GM18511 (cell line): ENCODE measurements around the gene KRTAP20-3.

ENCODE experiments used
- ATAC-seq: cut with Tn5 transposase; IDR thresholded peaks from one replicate; pipeline ENCODE4 v1.9.1; 2021; ENCODE audit warnings: mild to moderate bottlenecking, moderate library complexity; ENCODE audit not compliant: unreplicated experiment

KRTAP20-3 gene

DNA sequence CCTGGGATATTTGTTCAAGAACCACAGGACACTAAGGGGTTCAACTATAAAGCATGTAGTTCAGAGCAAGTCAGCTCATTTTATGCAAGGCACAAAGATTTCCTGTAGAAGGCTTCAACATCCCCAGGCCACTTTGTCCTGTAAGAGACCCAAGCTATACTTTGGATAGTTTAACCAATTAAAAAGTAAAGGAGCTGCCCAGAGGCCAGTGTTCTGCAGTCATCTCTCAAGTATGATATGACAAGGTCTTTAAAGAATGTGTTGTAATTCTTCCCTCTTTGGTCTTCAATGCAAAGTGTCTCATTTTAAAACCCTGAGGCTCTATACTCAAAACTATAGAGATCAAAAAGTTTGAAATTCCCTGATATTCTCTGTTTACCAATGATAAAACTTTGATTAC lies 34.1 kb downstream of the KRTAP20-3 start:
- ATAC-seq = no peak

DNA sequence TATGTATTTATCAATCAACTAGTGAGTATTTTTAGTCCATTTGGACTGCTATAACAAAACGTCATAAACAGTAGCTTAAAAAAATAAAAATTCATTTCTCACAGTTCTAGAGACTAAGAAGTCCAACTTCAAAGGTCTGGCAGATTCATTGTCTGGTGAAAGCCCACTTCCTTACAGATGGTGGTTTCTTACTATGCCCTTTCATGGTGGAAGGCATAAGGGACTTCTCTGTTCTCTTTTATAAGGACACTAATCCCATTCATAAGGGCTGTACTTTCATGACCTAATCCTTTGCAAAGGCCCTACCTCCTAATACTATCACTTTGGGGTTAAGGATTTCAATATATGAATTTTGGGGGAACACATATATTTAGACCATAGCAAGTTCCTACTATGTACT lies 37.9 kb downstream of the KRTAP20-3 start:
- ATAC-seq = no peak

DNA sequence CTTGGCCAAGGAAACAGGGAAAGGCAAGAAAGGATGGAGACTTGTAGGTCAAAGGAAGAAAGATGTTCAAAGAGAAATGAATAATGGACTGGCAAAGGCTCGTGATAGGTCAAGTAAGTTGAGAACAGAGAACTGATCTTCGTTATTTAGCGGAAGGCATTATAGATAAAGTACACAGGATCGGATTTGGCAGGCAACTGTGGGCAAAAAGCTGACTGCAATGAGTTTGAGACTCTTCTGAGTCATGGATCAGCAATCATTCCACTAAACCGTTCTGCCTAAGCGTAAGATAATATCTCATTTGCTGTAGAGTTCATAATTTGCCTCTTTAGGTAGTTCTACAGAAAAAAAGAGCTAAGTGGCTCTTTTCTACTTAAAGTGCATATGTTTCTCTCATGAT lies 41.8 kb downstream of the KRTAP20-3 start:
- no peak for ATAC-seq

DNA sequence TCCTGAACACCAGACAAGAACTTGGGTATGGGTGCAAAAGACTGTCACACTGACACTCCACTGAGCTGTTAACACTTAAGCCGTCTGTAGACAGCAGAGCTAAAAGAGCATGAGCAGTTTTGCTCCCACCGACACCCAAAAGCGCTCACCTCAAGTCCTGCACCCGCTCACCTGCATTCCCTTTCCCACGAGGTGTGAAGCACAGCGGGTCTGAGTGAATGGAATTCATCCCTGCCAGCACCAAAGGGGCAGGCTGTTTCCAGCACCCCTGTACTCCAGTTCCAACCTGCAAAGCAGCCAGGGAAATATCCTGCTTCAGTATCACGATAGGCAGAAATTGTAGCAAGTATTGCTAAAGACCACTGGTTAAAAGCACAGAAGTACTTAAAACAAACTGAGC lies 47.2 kb downstream of the KRTAP20-3 start:
- no peak for ATAC-seq
